Measurements from ENCODE around the gene SLC46A1.

The SLC46A1 gene

GRCh38 chr17:28348979-28349378, 57.0 kb downstream of the SLC46A1 start:
- DNase-seq: no peak

- no peak for DNase-seq
Measured at GRCh38 chr17:28347261-28347891, 58.6 kb downstream of the SLC46A1 start.

- no peak for DNase-seq
Measured at GRCh38 chr17:28346746-28347246, 59.2 kb downstream of the SLC46A1 start.

GRCh38 chr17:28346199-28346580, 59.8 kb downstream of the SLC46A1 start:
- no peak for DNase-seq

GRCh38 chr17:28345419-28346198, 60.4 kb downstream of the SLC46A1 start:
- no peak for DNase-seq
